K562 (cell line): Measurements from ENCODE around the gene ARHGAP9. TPM values are rescaled to one million over a fixed set of nuclear protein-coding genes. Genes with fewer than 3 reads are reported as not detected.
A peak's percentile ranks its signal among the peaks of the same experiment; 100 is the strongest.

Experiments
- CREM ChIP-seq: IDR thresholded peaks from 2 replicates; pipeline ENCODE4 v1.6.1; 2014; ENCODE audit warnings: antibody characterized with exemption, low read depth
- EHMT2 ChIP-seq: fragments of 450-650 bp; IDR thresholded peaks from 2 replicates; pipeline ENCODE4 v1.6.1; 2018; ENCODE audit warnings: antibody characterized with exemption
- GATAD2A ChIP-seq: fragments of 450-650 bp; IDR thresholded peaks from 2 replicates; pipeline ENCODE4 v1.6.1; 2017
- GTF2F1 ChIP-seq: IDR thresholded peaks from 2 replicates; pipeline ENCODE4 v1.6.1; 2011; ENCODE audit warnings: low read depth, low read length, improper control_type of control experiment
- JUNB ChIP-seq: fragments of 450-650 bp; formaldehyde crosslinking; conservative IDR thresholded peaks from 2 replicates; pipeline ENCODE4 v1.4.0; 2020; ENCODE audit warnings: mild to moderate bottlenecking
- NELFE ChIP-seq: IDR thresholded peaks from 2 replicates; pipeline ENCODE4 v1.6.1; 2011; ENCODE audit warnings: mild to moderate bottlenecking; ENCODE audit not compliant: insufficient read depth, insufficient read length
- SMAD2 ChIP-seq: fragments of 150-350 bp; IDR thresholded peaks from 2 replicates; pipeline ENCODE4 v1.6.1; 2014; ENCODE audit warnings: low read depth, mild to moderate bottlenecking, low read length
- SRSF1 ChIP-seq: fragments of 200-400 bp; formaldehyde crosslinking; IDR thresholded peaks from 2 replicates; pipeline ENCODE4 v1.6.1; 2017; ENCODE audit warnings: mild to moderate bottlenecking, low read depth, low read length, moderate library complexity
- XRCC5 ChIP-seq: fragments of 200-400 bp; formaldehyde crosslinking; IDR thresholded peaks from 2 replicates; pipeline ENCODE4 v1.6.1; 2017; ENCODE audit warnings: low read depth, mild to moderate bottlenecking, low read length
- ZNF146 ChIP-seq: IDR thresholded peaks from one replicate; pipeline ENCODE4 v1.6.1; 2018; ENCODE audit warnings: missing compliant biosample characterization; ENCODE audit not compliant: unreplicated experiment
- ZNF668 ChIP-seq: fragments of 250-450 bp; sonication (Bioruptor Pico); IDR thresholded peaks from 2 replicates; pipeline ENCODE4 v1.8.0; 2022; ENCODE audit warnings: mild to moderate bottlenecking, inconsistent platforms
- polyA plus RNA-seq, 8 experiments: library from polyadenylated mRNA; depleted of rRNA in 4 of 8; stranded (reverse) in 5 of 8; unstranded in 3 of 8; fragments of >200 nt; fragmentation: Nextera tagmentation in 2 of 8; fragmentation: Illumina TruSeq in 1 of 8; extraction: Ambion mirVana in 2 of 8; extraction: Trizol in 1 of 8; gene quantifications; 2 replicates each; pipeline versions ENCODE4 v1.2.1 to v1.2.3, GENCODE V29; 2011 to 2014; ENCODE audit warnings: inconsistent platforms in 1 of 8, missing spikeins in 1 of 8
- total RNA-seq, 7 experiments: library from RNA; depleted of rRNA in 6 of 7; stranded (reverse); fragments of >200 nt in 6 of 7; fragmentation: Illumina TruSeq in 2 of 7; extraction: Trizol in 2 of 7; gene quantifications; 2 replicates each; pipeline versions ENCODE4 v1.2.1 to v1.2.3, GENCODE V29; 2011 to 2021; ENCODE audit warnings: low replicate concordance in 1 of 7
- TF ChIP-seq, protein P1 (sequence below): fragments of 250-450 bp; sonication (Bioruptor Pico); IDR thresholded peaks from 2 replicates; pipeline ENCODE4 v1.4.0; 2020; ENCODE audit warnings: mild to moderate bottlenecking, moderate library complexity, borderline replicate concordance
- TF ChIP-seq, protein P2 (sequence below): fragments of 450-650 bp; IDR thresholded peaks from 2 replicates; pipeline ENCODE4 v1.7.1; 2018; ENCODE audit warnings: mild to moderate bottlenecking, low read depth; ENCODE audit not compliant: partially characterized antibody
- TF ChIP-seq, protein P3 (sequence below): sonication (generic); formaldehyde crosslinking; IDR thresholded peaks from 2 replicates; pipeline ENCODE4 v1.8.0; 2022; ENCODE audit warnings: mild to moderate bottlenecking, missing genetic modification reagents
- TF ChIP-seq, protein P4 (sequence below): sonication (generic); IDR thresholded peaks from 2 replicates; pipeline ENCODE4 v1.6.1; 2016
- TF ChIP-seq, protein P5 (sequence below): fragments of 450-650 bp; formaldehyde crosslinking; IDR thresholded peaks from 2 replicates; pipeline ENCODE4 v1.4.0; 2020; ENCODE audit warnings: mild to moderate bottlenecking
- TF ChIP-seq, protein P6 (sequence below), 2 experiments: fragments of 450-650 bp in 1 of 2; sonication (generic) in 1 of 2; formaldehyde crosslinking; conservative IDR thresholded peaks; 2 replicates each; pipeline versions ENCODE4 v1.4.0 to v1.8.1; 2020 to 2022; ENCODE audit warnings: mild to moderate bottlenecking in 1 of 2, missing genetic modification reagents in 1 of 2

Gene ARHGAP9
- total and polyA plus RNA-seq, 9 of the 15 experiments (the other 6 are each of a cell fraction or from before 2014, with no cell fraction given) = 1.5 to 10.2 (median 5.1) TPM

DNA sequence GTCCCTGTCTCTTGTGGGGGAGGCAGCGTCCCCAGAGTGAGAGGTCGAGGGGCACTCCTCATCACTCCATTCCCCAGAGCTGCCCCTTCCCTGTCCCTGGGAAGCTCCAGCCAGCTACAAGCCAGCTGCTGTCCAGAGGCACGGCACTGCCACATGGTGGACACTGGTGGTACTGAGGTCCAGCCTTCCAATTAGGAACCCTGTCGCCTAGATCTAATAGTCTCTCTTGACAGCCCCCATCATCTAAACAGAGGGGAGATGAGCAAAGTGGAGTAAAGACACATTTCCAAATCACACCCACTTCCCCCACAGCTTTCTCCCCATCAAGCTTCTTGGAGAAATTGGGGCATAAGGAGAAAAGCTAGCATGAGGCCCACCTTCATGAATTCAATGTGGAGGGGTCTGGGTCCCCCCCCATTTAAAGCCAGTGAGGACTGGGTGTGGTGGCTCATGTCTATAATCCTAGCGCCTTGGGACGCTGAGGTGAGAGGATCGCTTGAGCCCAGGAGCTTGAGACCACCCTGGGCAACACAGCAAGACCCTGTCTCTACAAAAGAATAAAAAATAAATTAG, 26.6 kb downstream of the ARHGAP9 start (continued):
- TF ChIP-seq, protein P1, sequence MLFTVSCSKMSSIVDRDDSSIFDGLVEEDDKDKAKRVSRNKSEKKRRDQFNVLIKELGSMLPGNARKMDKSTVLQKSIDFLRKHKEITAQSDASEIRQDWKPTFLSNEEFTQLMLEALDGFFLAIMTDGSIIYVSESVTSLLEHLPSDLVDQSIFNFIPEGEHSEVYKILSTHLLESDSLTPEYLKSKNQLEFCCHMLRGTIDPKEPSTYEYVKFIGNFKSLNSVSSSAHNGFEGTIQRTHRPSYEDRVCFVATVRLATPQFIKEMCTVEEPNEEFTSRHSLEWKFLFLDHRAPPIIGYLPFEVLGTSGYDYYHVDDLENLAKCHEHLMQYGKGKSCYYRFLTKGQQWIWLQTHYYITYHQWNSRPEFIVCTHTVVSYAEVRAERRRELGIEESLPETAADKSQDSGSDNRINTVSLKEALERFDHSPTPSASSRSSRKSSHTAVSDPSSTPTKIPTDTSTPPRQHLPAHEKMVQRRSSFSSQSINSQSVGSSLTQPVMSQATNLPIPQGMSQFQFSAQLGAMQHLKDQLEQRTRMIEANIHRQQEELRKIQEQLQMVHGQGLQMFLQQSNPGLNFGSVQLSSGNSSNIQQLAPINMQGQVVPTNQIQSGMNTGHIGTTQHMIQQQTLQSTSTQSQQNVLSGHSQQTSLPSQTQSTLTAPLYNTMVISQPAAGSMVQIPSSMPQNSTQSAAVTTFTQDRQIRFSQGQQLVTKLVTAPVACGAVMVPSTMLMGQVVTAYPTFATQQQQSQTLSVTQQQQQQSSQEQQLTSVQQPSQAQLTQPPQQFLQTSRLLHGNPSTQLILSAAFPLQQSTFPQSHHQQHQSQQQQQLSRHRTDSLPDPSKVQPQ (CRISPR knock-in tag) = no peak
- TF ChIP-seq, protein P2, sequence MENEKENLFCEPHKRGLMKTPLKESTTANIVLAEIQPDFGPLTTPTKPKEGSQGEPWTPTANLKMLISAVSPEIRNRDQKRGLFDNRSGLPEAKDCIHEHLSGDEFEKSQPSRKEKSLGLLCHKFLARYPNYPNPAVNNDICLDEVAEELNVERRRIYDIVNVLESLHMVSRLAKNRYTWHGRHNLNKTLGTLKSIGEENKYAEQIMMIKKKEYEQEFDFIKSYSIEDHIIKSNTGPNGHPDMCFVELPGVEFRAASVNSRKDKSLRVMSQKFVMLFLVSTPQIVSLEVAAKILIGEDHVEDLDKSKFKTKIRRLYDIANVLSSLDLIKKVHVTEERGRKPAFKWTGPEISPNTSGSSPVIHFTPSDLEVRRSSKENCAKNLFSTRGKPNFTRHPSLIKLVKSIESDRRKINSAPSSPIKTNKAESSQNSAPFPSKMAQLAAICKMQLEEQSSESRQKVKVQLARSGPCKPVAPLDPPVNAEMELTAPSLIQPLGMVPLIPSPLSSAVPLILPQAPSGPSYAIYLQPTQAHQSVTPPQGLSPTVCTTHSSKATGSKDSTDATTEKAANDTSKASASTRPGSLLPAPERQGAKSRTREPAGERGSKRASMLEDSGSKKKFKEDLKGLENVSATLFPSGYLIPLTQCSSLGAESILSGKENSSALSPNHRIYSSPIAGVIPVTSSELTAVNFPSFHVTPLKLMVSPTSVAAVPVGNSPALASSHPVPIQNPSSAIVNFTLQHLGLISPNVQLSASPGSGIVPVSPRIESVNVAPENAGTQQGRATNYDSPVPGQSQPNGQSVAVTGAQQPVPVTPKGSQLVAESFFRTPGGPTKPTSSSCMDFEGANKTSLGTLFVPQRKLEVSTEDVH = no peak
- no peak for TF ChIP-seq GATAD2A
- no peak for TF ChIP-seq JUNB (CRISPR knock-in tag)
- peak; percentile 64 for TF ChIP-seq CREM
- TF ChIP-seq, protein P3, sequence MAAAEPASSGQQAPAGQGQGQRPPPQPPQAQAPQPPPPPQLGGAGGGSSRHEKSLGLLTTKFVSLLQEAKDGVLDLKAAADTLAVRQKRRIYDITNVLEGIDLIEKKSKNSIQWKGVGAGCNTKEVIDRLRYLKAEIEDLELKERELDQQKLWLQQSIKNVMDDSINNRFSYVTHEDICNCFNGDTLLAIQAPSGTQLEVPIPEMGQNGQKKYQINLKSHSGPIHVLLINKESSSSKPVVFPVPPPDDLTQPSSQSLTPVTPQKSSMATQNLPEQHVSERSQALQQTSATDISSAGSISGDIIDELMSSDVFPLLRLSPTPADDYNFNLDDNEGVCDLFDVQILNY (CRISPR knock-in tag) = no peak; the same call in 1 of the 2 replicates
- TF ChIP-seq GTF2F1 = no peak
- TF ChIP-seq, protein P4, sequence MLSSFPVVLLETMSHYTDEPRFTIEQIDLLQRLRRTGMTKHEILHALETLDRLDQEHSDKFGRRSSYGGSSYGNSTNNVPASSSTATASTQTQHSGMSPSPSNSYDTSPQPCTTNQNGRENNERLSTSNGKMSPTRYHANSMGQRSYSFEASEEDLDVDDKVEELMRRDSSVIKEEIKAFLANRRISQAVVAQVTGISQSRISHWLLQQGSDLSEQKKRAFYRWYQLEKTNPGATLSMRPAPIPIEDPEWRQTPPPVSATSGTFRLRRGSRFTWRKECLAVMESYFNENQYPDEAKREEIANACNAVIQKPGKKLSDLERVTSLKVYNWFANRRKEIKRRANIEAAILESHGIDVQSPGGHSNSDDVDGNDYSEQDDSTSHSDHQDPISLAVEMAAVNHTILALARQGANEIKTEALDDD = no peak
- TF ChIP-seq, protein P5, sequence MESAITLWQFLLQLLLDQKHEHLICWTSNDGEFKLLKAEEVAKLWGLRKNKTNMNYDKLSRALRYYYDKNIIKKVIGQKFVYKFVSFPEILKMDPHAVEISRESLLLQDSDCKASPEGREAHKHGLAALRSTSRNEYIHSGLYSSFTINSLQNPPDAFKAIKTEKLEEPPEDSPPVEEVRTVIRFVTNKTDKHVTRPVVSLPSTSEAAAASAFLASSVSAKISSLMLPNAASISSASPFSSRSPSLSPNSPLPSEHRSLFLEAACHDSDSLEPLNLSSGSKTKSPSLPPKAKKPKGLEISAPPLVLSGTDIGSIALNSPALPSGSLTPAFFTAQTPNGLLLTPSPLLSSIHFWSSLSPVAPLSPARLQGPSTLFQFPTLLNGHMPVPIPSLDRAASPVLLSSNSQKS = no peak
- peak; percentile 65; the same call in 1 of the 2 replicates for TF ChIP-seq XRCC5
- no peak for TF ChIP-seq ZNF146 (CRISPR knock-in tag)
- TF ChIP-seq SMAD2 = no peak
- no peak for TF ChIP-seq ZNF668 (CRISPR knock-in tag)
- no peak for TF ChIP-seq NELFE
- no peak for TF ChIP-seq EHMT2
- TF ChIP-seq, protein P6, sequence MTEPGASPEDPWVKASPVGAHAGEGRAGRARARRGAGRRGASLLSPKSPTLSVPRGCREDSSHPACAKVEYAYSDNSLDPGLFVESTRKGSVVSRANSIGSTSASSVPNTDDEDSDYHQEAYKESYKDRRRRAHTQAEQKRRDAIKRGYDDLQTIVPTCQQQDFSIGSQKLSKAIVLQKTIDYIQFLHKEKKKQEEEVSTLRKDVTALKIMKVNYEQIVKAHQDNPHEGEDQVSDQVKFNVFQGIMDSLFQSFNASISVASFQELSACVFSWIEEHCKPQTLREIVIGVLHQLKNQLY (CRISPR knock-in tag; conservative IDR thresholded peaks at IDR 0.05) = no peak
- TF ChIP-seq SRSF1 = no peak
